ENCODE results near the gene PCP2.
"Not testable (repeated sequence)": the region's sequence is repeated elsewhere in the genome, so short reads cannot be mapped to it uniquely, and the experiment has no call there.

PCP2 gene

DNA sequence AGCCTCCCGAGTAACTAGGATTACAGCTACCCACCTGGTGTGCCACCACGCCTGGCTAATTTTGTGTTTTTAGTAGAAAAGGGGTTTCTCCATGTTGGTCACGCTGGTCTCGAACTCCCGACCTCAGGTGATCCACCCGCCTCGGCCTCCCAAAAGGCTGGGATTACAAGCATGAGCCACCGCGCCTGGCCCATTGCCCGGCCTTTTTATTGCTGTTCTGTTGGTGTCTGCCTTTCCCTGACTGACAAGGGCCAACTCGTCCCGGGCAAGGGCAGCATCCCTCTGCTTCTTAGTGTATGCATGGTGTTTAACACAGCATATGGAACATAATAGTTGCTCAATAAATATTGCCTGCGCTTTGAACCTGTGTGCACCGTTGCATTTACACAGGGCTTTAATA, 29.1 kb upstream of the PCP2 start:
- H3K4me3 ChIP-seq (ENCODE audit: low read depth, low read length), result no peak overlapping the region

DNA sequence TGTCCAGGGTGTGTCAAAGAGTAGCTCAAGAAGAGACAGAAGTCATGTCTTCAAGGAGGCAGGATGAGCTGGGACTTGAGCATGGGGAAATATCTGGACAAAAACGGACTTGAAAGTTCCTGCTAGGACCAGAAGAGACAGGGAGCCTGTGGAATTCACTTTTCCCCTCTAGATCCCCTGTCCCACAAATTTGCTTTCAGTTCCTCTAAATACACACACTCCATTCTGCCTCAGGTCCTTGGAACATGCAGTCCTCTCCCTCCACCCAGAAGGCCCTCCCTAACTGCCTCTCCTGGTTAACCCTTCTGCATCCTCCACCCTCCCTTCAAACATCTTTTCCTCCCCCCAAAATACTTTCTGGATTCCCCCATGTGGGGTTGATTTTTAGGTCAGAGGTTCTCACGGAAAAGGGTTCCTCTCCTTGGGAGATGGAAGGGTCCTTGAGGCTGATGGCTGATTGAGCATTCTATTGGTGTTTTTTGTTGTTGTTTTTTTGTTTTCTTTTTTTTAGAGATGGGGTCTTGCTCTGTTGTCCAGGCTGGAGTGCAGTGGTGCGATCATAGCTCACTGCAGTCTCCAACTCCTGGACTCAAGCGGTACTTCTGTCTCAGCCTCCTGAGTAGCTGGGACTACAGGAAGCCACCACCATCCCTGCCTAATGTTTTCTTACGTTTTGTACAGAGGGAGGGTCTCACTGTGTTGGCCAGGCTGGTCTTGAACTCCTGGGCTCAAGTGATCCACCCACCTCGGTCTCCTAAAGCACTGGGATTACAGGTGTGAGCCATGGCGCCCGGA, 28.4 kb upstream of the PCP2 start:
- no peak overlapping the region for H3K4me3 ChIP-seq (ENCODE audit: low read depth, low read length)

DNA sequence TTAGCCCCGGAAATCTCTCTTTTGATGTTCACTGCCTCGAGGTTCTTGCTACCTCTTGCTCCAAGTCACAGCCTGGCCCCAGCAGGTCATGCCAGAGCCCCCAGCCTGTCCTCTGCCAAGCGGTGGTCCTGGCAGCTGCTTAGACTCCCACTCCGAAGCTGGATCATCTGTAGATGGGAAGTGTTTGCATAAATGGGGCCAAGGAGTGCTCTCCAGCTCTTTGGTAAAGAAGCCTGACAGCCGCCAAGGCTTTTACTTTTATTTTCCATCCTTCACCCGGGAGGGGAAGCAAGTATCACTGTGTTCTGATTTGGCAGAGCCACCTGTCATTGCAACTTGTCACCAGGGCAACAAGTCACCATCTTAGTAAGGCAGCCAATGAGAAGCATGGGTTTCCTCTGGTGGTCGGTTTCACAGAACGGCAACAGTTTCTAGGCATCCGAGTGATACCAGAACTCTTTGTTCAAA, 24.7 kb upstream of the PCP2 start:
- H3K4me3 ChIP-seq (ENCODE audit: low read depth, low read length), result no peak overlapping the region

DNA sequence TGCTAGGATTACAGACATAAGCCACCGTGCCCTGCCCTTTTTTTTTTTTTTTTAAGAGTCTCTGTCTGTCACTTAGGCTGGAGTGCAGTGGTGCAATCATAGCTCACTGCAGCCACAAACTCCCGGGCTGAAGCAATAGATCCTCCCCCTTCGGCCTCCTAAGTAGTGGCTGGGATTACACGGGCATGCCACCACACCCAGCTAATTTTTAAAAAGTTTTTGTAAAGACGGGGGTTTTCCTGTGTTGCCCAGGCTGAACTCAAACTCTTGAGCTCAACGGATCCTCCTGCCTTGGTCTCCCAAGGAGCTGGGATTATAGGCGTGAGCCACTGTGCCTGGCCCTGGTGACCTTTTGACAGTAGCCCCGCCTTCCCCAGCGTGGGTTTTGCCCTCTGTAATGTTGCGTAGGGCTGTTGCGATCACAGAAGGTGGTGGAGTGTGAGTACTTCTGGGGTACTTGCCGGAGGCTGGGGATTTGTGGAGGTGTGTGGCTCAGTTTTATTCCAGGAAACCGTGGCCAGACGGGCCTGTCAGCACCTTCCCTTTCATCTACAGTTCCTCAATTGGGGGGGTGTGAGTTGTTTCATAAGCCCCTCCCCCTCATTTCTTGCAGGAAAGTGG, 23.7 kb upstream of the PCP2 start:
- H3K4me3 ChIP-seq (ENCODE audit: low read depth, low read length), result no peak overlapping the region

DNA sequence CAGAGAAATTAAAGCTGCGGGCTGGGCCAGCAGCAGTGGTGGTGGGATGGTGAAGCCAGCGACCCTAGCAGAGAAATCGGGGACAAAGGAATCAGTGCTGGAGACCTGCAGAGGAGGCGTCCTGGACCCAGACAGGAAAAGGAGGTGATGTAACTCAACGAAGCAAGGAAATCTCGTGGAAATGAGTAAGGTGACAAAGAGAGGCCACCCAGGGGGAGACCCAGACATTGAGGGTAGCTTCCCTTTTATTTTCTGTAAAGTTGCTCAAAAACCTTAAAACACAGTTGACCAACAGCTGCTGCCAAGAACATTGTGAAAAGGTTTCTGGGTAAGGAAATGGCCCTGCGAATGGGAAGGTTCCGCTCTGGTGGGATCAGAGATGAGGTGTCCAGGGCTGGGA, 22.1 kb upstream of the PCP2 start:
- no peak overlapping the region for H3K4me3 ChIP-seq (ENCODE audit: low read depth, low read length)

DNA sequence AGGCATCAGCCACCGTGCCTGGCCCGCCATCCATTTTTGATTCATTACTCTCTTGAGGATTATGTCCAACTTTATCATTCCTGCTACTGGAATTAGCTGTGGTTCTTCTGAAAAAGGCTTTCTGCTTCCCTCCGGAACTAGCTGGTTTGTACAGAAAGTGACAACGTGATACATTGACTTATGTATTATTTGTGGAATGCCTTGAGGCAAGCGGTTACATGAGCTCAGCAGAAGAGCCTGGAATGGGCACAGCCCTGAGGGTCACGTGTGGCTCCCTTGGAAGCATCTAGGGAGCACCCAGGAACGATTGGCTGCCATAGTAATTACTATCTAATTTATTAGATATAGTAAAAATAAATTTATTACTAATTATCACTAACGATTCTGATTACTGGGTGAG, 20.9 kb upstream of the PCP2 start:
- no peak overlapping the region for H3K4me3 ChIP-seq (ENCODE audit: low read depth, low read length)

DNA sequence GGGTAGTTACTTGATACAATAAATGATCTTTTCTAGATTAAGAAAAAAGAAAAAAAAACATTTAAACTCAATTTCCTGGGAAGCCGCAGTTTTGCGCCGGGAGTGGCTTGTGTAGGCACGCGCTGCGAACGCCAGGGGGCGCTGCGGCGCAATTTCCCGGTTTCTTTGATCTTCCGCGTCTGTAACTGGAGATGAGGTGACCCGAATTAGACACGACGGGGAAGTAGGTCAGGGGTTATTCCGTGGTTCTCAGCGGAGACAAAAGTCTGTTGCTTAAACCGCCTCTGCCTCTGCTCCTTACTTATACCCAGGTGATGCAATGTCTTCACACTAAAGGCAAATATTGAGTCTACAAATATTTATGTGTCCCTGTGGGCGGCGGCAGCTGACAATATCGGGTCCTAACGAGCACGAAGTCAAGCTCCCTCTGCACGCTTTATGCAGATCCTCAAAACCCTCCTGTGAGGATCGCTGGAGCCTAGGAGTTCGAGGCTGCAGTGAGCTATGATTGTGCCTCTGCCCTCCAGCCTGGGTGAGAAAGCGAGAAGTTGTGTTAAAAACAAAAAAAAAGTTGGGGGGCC, 18.6 kb upstream of the PCP2 start:
- H3K4me3 ChIP-seq (ENCODE audit: low read depth, low read length), result no peak overlapping the region

DNA sequence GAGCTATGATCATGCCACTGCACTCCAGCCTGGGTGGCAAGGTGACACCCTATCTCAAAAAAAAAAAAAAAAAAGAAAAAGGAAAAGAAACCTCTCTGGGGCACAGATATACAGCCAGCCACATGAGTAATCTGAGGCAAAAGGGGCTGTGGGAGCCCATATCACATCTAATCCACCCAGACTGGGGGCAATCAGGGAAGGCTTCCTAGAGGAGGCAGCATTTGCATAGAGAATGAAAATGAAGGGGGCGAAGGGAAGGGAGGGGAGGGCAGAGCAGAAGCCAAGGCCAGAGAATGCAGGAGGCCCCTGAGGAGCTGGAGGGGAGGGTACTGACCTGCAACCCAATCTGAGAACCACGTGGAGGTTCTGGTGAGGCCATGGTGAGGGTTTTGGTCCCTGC, 16.6 kb upstream of the PCP2 start:
- H3K4me3 ChIP-seq (ENCODE audit: low read depth, low read length), result no peak overlapping the region

DNA sequence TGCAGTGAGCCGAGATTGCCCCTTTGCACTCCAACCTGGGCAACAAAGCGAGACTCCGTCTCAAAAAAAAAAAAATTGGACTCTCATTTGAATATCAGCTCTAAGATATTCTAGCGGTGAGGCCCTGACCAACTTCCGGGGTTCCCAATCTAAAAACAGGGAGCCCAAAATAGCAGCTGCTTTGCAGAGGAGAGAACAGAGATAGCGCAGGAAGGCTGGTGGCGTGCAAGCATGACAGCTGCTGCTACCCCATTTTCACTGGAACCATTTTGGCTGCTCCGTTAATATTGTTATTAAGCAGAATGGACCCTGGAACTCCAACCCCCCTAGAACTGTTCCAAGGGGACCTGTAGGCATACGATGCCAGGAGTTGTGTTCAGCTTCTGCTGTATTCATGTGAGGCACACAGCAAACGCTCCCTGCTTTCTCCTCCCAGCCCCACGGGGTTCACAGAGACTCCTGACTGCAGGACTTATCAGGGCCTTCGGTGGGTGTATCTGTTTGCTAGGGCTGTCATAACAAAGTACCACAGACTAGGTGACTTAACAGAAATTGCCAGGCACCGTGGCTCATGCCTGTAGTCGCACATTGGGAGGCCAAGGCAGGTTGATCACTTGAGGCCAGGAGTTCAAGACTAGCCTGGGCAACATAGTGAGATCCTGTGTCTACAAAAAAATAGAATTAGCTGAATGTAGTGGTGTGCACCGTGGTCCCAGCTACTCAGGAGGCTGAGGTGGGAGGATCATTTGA, 14.9 kb upstream of the PCP2 start:
- H3K4me3 ChIP-seq (ENCODE audit: low read depth, low read length), result no peak overlapping the region

DNA sequence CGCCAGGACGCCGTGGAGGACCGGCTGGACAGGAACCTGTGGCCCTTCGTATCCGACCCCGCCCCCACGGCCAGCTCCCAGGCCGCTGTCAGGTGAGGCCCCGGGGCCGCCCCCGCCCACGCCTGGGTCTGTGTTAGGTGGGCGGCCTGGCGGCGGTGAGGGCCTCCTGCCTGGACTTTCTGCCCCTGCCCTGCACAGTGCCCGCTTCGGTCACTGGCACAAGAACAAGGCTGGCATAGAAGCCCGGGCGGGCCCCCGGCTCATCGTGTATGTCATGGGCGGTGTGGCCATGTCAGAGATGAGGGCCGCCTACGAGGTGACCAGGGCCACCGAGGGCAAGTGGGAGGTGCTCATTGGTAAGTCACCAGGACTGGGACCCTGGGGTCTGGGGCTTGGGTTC, 13.6 kb upstream of the PCP2 start:
- H3K4me3 ChIP-seq (ENCODE audit: low read depth, low read length), result no peak overlapping the region

DNA sequence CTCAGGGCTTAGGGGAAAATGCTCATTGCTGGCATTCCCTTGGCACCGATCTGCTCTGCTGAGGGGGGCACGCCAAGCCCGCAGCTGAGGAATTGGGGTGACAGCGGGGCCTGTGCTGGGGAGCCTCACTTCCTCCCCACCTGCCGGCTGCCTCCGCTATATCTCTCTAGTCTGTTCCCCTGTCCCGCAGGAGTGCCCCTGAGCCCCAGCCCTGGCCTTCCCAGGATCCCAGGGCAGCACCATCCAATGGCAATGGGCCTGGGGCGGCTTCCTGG, 12.8 kb upstream of the PCP2 start:
- no peak overlapping the region for H3K4me3 ChIP-seq (ENCODE audit: low read depth, low read length)

DNA sequence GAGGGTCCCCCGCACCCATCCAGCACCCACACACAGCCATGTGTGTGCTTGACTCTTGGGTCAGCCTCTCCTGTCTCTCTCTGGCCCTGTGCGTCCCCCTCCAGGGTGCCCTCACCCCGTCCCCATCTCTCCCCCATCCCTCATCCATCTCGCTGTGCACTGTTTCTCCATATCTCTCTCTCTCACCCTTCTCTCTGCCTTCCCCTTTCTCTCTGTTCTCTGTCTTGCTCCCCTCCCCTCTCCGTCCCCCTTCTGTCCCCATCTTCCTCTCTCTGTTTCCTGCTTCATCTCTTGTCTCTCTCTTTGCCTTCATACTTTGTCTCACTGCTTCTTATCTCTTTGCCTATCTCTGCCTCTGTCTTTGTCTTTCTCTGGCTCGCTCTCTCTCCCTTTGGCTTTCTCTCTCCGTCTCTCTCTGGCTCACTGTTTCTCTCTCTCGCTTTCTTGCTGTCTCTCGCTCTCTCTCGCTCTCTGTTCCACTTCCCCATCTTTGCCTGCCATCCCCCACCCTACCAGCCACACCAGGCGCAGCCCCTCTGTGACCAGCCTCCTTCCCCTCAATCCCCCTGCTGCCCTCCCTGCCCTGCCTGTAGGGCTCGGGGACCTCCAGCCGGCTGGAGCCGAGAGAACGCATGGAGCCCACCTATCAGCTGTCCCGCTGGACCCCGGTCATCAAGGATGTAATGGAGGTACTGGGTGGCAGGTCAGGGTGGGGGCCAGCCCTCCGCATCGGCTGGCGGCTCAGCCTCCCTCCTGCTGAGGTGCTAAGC, 12.3 kb upstream of the PCP2 start:
- H3K4me3 ChIP-seq (ENCODE audit: low read depth, low read length), result no peak overlapping the region

DNA sequence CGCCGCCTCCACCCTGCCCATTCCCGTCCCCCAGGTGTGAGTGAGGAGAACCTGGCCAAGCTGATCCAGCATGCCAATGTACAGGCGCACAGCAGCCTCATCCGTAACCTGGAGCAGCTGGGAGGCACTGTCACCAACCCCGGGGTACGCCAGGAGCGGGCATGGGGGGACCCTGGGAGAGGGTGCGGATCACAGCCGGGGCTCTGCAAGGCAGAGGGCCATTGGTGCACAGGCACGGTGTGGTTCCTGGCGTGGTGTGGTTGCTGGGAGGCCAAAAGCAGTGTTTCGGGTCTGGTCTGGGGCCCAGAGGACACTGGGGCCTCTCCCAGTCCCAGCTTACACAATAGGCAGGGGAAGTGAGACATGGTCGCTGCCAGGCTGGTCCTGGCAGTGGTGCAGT, 11.6 kb upstream of the PCP2 start:
- no peak overlapping the region for H3K4me3 ChIP-seq (ENCODE audit: low read depth, low read length)

DNA sequence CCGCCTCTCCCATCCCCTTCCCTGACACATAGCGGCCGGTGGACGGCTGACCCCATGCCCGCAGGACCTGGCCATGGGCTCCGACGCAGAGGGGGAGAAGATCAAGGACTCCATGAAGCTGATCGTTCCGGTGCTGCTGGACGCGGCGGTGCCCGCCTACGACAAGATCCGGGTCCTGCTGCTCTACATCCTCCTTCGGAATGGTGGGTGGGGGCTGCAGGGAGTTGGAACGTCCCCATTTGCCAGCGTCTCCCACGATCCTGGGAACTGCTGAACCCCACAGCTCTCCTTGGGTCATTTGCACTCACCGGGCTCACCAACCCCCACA, 11.0 kb upstream of the PCP2 start:
- H3K4me3 ChIP-seq (ENCODE audit: low read depth, low read length), result no peak overlapping the region

DNA sequence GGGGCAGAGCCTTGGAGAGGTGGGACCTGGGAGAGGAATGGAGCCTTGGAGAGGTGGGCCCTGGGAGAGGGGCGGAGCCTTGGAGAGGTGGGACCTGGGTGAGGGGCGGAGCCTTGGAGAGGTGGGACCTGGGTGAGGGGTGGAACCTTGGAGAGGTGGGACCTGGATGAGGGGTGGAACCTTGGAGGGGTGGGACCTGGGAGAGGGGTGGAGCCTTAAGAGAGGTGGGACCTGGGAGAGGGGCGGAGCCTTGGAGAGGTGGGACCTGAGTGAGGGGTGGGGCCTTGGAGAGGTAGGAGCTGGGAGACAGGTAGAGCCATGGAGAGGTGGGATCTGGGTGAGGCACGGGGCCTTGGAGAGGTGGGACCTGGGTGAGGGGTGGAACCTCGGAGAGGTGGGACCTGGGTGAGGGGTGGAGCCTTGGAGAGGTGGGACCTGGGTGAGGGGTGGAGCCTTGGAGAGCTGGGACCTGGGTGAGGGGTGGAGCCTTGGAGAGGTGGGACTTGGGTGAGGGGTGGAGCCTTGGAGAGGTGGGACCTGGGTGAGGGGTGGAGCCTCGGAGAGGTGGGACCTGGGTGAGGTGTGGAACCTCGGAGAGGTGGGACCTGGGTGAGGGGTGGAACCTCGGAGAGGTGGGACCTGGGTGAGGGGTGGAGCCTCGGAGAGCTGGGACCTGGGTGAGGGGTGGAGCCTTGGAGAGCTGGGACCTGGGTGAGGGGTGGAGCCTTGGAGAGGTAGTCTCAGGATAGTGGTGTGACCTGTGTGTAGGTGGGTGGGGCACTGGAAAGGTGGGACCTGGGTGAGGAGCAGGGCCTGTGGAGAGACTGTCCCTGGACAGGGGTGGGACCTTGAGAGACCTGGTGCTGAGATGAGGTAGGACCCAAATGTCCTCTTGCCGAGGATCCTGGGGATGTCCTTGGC, 10.4 kb upstream of the PCP2 start:
- H3K4me3 ChIP-seq (ENCODE audit: low read depth, low read length), result not testable (repeated sequence)

DNA sequence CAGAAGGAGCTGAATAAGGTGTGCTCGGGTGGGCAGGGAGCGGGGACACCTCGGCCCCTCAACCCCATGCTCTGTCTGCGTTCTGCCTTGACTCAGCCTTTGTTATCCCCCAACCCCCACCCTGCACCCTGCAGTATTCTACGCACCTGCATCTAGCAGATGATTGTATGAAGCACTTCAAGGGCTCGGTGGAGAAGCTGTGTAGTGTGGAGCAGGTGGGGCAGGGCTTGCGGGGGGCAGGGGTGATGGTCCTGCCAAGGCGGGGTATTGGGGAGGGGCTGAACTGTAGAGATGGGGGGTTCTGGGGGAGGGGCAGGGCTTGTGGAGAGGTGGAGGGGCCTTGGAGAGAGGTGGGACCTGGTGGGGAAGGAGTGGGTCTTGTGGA, 9.5 kb upstream of the PCP2 start:
- H3K4me3 ChIP-seq (ENCODE audit: low read depth, low read length), result no peak overlapping the region

DNA sequence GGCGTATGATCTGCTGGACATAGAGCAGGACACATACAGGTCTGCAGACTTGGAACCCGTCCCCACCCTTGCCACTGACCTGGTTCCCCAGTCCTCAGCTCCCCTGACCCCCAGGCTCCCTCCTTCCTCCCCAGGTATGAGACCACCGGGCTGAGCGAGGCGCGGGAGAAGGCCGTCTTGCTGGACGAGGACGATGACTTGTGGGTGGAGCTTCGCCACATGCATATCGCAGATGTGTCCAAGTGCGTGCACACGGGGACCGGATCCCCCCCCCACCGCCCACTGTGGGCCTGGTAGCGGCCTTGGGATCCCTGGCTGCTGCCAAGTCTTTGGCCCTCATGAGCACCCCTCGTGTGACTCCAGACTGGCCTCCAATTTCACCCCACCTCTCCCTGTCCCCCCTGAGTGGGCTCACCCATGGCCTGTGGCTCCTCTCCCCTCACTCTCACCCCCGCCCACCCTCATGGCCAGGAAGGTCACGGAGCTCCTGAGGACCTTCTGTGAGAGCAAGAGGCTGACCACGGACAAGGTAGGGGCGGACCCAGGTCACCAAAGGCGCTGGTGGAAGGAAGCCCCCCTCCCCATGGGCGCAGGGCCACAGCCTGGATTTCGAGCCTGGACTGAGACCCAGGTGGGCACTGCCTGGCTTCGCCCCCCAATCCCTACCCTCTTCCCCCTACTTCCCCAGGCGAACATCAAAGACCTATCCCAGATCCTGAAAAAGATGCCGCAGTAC, 8.9 kb upstream of the PCP2 start:
- H3K4me3 ChIP-seq (ENCODE audit: low read depth, low read length), result no peak overlapping the region

DNA sequence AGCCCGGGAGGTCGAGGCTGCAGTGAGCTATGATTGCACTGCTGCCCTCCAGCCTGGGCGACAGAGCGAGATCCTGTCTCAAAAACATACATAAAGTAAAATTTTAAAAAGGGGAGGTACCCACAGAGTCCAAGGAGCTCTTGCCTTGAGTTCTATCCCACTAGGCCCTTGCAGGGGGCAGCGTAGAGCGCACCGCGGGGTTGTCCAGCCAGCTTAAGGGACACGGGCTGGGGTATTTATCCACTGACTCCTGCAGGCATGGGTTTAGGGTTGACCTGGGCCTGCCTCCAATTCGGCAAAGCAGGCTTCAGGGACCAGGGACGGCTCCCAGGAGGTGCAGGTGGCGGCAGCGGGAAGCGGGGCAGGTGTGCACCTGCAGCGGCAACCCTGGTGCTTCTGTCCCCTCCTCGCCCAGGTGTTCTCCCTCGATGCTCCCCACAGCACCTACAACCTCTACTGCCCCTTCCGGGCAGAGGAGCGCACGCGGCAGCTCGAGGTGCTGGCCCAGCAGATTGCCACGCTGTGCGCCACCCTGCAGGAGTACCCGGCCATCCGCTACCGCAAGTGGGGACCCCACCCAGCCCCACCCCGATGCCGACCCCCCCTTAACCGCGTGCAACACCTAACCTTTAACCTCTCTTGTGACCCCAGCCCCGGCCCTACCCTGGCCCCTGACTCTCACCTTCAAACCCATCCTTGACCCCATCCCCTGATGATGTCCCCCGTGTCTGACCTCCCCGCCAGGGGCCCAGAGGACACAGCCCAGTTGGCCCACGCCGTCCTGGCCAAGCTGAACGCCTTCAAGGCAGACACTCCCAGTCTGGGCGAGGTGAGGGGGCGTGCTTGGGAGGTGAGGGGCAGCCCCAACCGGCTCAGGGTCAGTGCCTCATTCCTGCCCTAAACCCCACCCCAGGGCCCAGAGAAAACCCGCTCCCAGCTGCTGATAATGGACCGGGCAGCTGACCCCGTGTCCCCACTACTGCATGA, 8.1 kb upstream of the PCP2 start:
- H3K4me3 ChIP-seq (ENCODE audit: low read depth, low read length), result no peak overlapping the region
